T-helper 1 cell (primary cell): ENCODE measurements around the gene TNFAIP3.
"Not testable (repeated sequence)": the region's sequence is repeated elsewhere in the genome, so short reads cannot be mapped to it uniquely, and the experiment has no call there.

Experiments
- DNase-seq, 5 donors: peaks; one replicate each; pipeline ENCODE4 v3.0.0-alpha.2; 2012 to 2020
- total RNA-seq, 4 donors: gene quantifications; one replicate each; lab custom pipeline; 2026; lab: John Stamatoyannopoulos, UW

TNFAIP3 gene
- total RNA-seq: 3,057 to 14,059 (median 7,469) reads per million in 4 donors

DNA sequence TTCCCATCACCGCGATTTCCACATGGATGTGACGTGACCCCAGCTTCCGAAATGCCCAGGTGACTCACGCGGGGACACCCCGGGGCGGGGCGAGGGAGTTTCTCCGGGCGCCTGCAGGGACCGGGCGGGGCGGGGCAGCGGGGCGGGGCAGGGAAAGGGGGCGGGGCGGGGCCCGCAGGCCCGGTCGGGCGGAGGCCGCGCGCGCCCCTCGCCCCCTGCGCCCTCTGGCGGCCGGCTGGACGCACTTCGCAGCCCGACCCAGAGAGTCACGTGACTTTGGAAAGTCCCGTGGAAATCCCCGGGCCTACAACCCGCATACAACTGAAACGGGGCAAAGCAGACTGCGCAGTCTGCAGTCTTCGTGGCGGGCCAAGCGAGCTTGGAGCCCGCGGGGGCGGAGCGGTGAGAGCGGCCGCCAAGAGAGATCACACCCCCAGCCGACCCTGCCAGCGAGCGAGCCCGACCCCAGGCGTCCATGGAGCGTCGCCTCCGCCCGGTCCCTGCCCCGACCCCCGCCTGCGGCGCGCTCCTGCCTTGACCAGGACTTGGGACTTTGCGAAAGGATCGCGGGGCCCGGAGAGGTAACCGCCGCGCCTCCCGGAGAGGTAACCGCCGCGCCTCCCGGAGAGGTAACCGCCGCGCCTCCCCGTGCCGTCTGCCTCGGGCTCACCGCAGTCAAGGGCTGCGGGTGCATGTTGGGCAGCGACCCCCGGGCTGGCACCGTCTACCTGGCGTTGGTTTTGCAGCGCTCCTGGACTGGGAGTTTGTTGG, at the start of gene TNFAIP3:
Gene TNFAIP3 (plus strand): TSS at position 346 of the 771 bp plus-strand sequence. CDS start 3,969 bp downstream, outside the sequence.
- DNase-seq: peak; percentile 90 to 98 (median 93)

DNA sequence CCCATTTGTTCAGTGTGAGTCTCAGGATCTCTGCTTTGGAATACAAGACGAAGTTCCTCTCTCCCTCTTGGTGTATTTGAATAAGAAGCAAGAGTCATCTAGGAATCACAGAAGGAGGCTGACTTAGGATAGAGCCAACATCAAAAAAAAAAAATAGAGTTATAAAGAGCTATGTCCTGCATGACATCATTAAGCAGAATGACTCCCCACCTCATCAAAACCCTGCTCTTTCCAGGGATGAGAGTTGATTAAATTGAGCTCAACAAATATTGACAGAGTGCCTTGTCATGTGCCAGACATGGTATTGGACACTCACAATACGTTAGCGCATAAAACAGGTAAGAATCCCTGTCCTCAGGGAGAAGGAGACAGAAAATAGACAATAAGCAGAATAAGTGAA, 48.6 kb upstream of the TNFAIP3 start:
- DNase-seq: no peak

DNA sequence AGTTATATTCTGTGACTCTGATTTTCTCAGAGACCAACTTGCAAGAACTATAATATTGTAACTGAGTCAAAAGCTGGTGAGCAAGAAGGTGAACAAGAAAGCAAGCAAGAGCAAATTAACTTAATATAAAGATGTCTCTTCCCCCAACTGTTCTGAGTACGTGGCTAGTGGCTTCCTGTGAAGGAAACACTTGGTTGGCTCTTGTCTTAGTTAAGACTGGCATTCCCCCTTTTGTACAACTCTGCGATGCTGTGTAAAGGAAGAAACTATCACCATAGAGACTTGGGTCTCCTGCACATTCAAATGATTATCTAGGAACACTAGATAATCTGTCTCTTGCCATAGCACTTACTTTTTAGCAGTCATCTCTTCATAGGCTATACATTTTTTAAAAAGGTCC, 47.3 kb upstream of the TNFAIP3 start:
- DNase-seq: peak in 2 of 5 donors; percentile 29 to 56

DNA sequence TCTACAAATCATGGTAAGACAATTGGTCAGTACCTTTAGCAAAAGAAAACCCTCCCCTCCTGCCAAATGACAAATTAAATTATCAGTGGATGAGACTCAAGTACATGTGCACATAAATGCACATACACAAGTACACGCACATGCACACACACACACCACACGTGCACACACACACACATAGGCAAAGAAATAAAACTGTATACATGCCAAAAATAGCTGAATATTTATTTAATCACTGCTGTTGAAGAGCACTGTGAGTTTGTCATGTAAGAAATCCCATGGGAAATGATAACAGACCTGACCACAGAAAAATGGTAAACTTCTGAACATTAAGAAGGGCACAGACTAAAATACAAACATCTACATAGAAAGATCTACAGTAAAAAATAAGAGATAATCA, 46.6 kb upstream of the TNFAIP3 start:
- no peak for DNase-seq

DNA sequence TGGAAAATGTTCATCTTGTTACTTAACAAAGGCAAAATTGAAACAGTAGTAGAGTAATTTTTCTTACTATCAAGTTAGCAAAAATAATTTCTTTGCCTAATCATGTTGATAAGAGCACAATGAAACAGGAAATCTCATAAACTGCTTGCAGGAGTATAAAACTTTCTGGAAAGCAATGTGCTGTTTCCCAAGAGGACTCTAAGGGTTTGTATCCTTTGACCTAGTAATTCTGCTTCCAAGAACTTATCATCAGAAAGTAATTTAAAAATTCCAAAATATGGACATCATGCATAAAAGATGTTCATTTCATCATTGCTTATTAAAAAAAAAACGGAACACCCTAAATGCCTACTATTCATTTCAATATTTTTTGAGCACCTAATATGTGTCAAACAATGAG, 46.1 kb upstream of the TNFAIP3 start:
- no peak for DNase-seq

DNA sequence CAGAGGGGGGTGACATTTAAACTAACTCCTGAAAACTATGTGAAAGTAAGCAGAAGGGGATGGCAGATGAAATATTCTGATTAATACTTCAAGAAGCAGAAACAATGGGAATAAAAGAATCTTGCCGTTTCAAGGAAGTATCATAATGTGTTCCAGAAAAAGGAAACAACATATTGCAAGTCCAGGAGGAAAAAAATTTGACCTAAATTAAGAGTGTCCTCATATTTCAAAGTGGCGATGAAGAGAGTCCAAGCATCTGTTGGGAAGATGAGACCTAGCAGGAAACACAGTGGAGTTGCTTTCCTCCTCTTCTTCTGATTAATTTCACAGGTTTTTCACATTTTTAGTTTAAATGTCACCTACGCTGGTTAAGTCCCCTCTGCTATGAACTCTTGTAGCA, 45.6 kb upstream of the TNFAIP3 start:
- DNase-seq: no peak

DNA sequence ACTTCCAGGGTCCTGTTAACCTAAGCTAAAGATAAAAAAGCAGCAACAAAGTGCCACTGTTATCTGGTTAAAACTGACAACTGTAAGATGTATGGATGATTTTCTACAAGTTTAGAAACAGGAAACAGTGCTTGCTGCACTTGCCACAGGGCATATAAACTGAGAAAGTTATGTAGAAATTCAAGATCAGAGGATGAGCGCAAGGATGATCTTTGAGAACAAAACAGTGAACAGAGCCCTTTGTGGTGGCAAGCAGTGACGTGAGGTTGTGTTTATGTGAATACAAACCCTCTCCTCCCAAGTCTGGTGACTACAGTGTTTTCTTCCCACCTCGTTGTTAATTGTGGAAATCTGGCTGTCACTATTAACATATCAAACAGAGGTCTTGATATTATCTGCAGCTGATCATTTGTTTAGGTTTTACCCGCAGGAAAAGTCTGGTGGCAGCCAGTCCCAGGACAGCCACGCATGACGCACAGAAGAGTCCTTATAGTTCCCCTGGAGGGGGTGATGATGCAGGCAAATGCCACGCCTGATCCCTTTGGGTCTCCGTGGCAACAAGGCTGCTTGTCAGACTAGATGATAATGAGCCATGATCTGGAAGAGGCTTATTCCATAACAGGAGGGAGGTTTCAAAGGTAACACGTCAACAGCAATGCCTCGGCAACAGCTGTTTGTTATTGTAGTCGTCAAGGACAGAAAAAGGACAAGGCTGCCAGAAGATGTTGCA, 43.1 kb upstream of the TNFAIP3 start:
- DNase-seq: peak; percentile 74 to 86 (median 83)

DNA sequence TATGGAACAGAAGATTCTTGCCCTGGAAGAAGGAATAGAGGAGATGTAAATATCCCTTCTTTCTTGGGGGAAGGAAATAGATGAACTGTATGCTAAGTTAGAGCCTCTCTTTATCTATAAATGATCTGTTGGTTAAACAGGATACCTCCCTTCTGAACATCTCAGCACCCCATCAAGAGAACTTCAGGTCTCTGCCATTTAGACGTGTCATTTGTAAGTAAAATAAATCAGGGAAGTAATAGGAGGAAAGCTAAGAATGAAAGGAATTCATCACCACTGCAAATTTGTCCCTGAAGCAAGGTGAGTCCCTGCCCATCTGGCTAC, 42.5 kb upstream of the TNFAIP3 start:
- DNase-seq: no peak

DNA sequence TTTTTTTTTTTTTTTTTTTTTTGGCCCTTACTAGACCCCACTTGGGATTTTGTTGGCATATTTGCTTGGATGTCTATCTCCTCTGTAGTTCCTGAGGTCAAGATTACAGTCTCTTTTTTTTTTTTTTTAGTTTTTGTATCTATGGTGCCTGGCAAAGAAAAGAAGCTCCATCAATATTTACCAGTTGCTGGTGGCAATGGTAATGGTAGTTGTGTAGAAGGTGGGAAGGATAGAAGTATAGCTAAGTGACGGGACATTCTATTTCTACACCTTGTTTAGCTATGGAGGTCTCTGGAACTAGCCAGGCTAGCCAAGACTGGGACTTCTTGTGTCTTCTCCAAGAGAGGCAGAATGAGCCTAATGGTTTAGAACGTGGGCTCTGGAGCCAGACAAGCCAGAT, 42.2 kb upstream of the TNFAIP3 start:
- DNase-seq: no peak

DNA sequence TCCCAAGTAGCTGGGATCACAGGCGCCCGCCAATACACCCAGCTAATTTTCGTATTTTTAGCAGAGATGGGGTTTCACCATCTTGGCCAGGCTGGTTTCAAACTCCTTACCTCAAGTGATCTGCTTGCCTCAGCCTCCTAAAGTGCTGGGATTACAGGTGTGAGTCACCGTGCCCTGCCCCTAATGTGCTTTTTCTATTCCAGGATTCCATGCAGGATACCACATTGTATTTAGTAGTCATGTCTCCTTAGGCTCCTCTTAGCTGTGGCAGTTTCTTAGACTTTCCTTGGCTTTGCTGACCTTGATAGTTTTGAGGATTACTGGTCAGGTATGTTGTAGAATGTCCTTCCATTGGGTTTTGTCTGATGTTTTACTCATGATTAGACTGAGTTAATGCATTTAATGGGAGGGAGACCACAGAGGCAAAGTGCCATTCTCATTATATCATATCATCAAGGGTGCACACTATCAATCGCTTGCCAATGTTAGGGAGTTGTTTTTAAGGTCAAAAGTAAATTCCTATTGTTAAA, 39.6 kb upstream of the TNFAIP3 start:
- no peak for DNase-seq

DNA sequence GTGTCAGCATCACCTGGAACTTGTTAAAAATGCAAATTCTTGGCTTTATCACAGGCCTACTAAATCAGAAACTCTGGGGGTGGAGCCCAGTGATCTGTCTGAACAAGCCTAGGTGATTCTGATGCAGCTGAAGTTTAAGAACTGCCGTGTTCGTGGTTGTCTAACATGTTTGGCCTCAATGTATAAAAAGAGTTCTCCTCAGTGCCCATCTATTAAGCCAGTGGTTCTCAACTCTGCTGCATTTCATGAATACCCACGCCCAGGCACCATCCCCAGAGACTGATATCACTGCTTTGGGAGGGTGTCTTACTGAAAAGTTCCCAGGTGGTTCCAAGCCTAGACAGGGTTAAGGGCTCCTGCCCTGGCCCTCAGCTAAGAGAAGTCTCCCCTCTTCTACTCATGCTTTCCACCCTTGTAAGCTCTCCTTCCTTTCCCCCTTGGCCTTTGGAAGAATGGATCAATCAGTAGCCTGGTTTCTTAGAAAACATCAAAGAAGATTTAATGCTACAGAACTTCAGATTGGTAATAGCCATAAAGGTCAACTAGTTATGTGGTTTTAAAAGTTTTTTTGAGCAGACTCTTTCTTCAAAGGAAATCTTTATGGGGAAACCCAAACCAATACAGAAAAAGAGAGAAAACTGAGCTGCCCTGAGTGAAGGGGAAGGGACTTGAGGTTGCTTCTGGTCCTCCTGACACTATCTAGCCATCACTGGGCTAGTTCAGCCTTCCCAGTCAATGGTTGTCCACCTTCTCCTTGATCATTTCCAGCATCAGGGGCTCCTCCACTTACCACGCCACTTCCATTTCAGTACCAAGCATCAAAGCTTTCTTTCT, 38.9 kb upstream of the TNFAIP3 start:
- peak in 1 of 5 donors; percentile 52 for DNase-seq

DNA sequence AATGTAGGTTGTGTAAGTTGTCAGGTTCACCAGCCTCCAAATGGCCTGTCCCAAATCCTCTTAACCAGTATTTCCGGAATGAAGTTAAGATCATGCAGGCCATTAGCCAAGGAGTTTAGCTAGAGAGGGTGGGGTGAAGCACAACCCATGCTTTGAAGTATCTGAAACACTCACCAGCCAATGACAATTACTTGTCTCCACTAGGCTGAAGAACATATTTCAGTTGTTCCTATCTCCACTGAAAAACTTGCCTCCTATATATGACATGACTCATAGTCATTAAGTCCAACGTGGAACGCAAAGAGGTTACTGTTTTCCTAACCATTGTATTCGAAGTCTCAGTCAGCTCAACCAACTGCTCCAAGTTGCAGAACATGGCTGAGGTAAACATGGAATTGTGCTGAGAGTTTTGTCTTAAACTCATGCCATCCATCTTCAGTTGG, 37.4 kb upstream of the TNFAIP3 start:
- no peak for DNase-seq

DNA sequence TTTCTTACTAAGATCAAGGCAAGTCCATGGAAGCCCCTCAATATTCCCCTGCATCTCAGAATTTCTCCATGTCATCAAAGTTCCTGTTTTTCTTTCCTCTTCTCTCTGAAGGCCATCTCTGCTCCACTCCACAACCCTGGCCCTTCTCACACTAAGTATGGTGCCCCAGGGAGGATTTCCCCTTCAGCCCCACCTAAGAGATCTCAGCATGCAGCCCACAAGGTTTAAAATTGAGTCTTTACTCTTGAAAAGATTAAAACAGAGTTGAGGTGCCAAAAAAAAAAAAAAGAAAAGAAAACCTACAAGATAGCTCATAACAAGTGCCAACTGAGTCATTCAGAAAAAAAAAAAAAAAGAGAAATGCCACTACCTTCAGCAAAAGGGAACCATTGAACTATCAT, 36.5 kb upstream of the TNFAIP3 start:
- DNase-seq: peak in 1 of 5 donors; percentile 40

DNA sequence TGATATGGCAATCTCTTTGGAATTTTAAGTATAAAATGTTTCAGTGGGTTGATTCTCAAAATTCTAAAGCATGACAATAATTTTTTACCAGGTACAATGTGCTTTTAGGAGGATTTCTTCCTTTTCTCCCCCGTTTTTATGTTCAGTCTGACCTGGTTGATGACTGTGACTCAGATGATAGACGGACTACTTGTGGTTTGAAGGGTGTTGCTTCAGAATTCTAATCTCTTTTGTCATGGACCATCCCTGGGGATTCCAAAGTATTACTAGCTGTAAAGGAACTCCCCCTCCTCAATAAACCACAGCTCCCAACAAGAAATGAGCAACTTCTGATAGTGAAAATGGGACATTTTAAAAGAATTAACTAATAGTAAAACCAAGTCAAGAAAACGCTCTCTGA, 34.9 kb upstream of the TNFAIP3 start:
- no peak for DNase-seq

DNA sequence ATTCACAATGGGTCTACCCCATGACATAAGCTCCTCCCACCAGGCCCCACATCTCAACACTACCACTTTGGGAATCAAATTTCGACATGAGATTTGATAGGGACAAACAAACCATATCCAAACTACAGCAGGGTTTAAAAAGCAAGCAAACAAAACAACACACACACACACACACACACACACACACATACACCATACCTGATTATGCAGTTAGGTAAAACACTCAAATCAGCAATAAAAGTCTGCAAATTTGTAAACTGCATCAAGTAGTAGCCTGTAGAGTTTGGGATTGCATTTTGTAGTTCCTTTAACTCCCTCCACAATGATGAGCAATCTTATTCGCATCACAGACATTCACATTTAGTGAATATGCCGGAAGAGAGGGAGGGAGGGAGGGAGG, 32.6 kb upstream of the TNFAIP3 start:
- DNase-seq: no peak

DNA sequence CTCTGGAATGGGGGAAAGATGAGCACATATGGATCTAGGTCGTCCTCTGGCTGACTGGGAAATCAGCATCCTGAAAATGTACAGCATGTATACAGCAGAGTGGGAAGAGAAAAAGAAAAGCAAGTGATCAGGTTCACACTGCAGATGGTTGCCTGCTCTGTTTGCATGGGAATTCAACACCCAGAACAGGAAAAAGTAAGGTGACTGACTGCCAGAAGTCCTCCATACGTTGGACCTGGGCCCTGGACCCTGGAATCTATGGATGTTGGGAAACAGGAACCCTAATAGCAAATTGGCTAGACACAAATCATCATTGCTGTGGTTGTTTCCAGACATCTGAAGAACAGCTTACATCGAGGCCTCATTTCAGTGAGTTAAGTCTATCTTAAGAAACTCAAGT, 30.3 kb upstream of the TNFAIP3 start:
- DNase-seq: no peak

DNA sequence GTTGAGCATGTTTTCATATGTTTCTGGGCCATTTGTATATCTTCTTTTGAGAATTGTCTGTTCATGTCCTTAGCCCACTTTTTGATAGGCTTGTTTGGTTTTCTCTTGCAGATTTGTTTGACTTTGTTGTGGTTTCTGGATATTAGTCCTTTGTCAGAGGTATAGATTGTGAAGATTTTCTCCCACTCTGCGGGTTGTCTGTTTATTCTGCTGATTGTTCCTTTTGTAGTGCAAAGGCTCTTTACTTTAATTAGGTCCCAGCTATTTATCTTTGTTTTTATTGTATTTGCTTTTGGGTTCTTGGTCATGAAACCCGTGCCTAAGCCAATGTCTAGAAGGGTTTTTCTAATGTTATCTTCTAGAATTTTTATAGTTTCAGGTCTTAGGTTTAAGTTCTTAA, 29.0 kb upstream of the TNFAIP3 start:
- DNase-seq: not testable (repeated sequence)

DNA sequence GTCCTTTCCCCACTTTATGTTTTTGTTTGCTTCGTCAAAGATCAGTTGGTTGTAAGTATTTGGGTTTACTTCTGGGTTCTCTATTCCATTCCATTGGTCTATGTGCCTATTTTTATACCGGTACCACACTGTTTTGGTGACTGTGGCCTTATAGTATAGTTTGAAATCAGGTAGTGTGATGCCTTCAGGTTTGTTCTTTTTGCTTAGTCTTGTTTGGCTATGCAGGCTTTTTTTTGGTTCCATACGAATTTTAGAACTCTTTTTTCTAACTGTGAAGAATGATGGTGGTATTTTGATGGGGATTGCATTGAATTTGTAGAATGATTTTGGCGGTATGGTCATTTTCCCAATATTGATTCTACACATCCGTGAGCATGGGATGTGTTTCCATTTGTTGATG, 28.5 kb upstream of the TNFAIP3 start:
- DNase-seq: not testable (repeated sequence)

DNA sequence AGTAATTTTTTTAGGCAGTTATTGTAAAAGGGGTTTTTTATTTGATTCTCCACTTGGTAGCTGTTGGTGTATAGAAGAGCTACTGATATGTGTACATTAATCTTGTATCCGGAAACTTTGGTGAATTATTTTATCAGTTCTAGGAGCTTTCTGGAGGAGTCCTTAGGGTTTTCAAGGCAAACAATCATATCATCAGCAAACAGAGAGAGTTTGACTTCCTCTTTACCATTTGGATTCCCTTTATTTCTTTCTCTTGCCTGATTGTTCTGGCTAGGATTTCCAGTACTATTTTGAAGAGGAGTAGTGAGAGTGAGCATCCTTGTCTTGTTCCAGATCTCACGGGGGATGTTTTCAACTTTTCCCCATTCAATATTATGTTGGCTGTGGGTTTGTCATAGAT, 28.0 kb upstream of the TNFAIP3 start:
- DNase-seq: no peak

DNA sequence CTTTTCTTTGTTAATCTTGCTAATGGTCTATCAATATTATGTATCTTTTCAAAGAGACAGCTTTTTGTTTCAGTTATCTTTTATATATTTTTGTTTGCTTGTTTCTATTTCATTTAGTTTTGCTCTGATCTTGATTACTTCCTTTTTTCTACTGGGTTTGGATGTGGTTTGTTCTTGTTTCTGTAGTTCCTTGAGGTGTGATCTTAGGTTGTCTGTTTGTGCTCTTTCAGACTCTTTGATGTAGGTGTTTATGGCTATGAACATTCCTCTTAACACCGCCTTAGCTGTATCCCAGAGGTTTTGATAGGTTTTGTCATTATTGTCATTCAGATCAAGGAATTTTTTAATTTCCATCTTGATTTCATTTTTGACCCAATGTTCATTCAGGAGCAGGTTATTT, 26.8 kb upstream of the TNFAIP3 start:
- no peak for DNase-seq

DNA sequence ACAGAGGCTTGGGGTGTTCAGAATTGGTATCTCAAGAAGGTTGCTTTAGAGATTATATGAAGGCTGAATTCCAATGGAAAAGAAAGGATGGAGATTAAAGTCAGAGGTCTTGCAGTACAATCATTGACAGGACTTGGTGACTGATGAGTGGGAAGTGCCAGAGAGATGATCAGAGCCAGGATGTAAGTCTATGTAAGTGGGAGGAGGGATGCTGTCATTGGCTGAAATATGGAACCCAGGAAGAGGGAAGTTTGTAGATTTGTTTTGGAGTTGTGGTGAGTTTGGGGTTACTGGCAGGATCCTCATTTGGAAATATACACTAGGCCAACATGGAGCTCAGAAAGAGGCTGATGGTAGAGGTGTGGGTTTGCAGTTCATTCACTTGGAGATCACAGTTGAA, 23.8 kb upstream of the TNFAIP3 start:
- no peak for DNase-seq

DNA sequence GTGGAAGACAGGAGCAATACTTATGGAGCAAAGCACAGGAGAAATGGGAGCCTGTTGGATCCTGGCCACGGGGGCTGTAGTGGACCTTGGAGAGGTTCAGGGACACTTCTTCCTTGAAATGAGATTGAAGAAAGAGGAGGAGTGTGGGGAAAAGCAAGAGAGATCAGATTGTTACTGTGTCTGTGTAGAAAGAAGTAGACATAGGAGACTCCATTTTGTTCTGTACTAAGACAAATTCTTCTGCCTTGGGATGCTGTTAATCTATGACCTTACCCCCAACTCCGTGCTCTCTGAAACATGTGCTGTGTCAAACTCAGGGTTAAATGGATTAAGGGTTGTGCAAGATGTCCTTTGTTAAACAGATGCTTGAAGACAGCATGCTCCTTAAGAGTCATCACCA, 22.7 kb upstream of the TNFAIP3 start:
- not testable (repeated sequence) for DNase-seq

DNA sequence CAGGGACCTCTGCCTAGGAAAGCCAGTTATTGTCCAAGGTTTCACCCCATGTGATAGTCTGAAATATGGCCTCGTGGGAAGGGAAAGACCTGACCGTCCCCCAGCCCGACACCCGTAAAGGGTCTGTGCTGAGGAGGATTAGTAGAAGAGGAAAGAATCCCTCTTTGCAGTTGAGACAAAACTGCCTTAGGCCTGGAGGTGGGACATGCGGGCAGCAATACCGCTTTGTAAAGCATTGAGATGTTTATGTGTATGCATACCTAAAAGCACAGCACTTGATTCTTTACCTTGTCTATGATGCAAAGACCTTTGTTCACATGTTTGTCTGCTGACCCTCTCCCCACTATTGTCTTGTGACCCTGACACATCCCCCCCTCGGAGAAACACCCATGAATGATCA, 22.3 kb upstream of the TNFAIP3 start:
- DNase-seq: not testable (repeated sequence)
